ENCODE data around the gene CCNY. TPM values are rescaled to one million over a fixed set of nuclear protein-coding genes. Genes with fewer than 3 reads are reported as not detected.

The CCNY gene
- total RNA-seq, 4 donors from 2014 or later, result 22.4 to 35.1 (median 29.9) TPM

GRCh38 chr10:35409808-35410207 is 73.5 kb downstream of the CCNY start:
- WGBS, result 100% methylated on average over 1 of the region's 1 CpG
- Histone ChIP-seq H3K27ac (no peak overlapping the region), H3K4me3 (no peak overlapping the region), H3K9me3 (no peaks in the 10 kb centered on the region), H3K4me1 (peaks cover 24% of the 10 kb centered on the region), H3K27me3 (no peaks in the 10 kb centered on the region), H3K36me3 (no peaks in the 10 kb centered on the region)
- DNase-seq (ENCODE audit: low spot score in 2 of 2), result no peak
- TF ChIP-seq POLR2A (IDR thresholded peaks at IDR 0.05) (no peak), POLR2AphosphoS5 (IDR thresholded peaks at IDR 0.05) (no peak), EP300 (IDR thresholded peaks at IDR 0.05) (no peak), CTCF (IDR thresholded peaks at IDR 0.05) (no peak)

- Histone ChIP-seq H3K27ac (no peak overlapping the region), H3K36me3 (no peaks in the 10 kb centered on the region), H3K4me1 (peaks cover 14% of the 10 kb centered on the region), H3K4me3 (no peak overlapping the region), H3K9me3 (no peaks in the 10 kb centered on the region), H3K27me3 (no peaks in the 10 kb centered on the region)
- 79% methylated on average over 4 of the region's 4 CpGs for WGBS
- no peak for TF ChIP-seq POLR2AphosphoS5 (IDR thresholded peaks at IDR 0.05)
- no peak for TF ChIP-seq POLR2A (IDR thresholded peaks at IDR 0.05)
- TF ChIP-seq EP300 (IDR thresholded peaks at IDR 0.05), result no peak
- no peak for TF ChIP-seq CTCF (IDR thresholded peaks at IDR 0.05)
- no peak for DNase-seq (ENCODE audit: low spot score in 2 of 2)
These were observed 75.9 kb downstream of the CCNY start for GRCh38 chr10:35412003-35412723.

- no peaks in the 10 kb centered on the region for H3K9me3 ChIP-seq
- TF ChIP-seq EP300 (IDR thresholded peaks at IDR 0.05) (no peak), CTCF (IDR thresholded peaks at IDR 0.05) (no peak), POLR2A (IDR thresholded peaks at IDR 0.05) (no peak), POLR2AphosphoS5 (IDR thresholded peaks at IDR 0.05) (no peak)
- H3K27me3 ChIP-seq, result no peaks in the 10 kb centered on the region
- peaks cover 18% of the 10 kb centered on the region for H3K4me1 ChIP-seq
- no peak for DNase-seq (ENCODE audit: low spot score in 2 of 2)
- no peaks in the 10 kb centered on the region for H3K36me3 ChIP-seq
- 89% methylated on average over 4 of the region's 4 CpGs for WGBS
- no peak overlapping the region for H3K27ac ChIP-seq
- H3K4me3 ChIP-seq, result no peak overlapping the region
These were observed 76.7 kb downstream of the CCNY start for GRCh38 chr10:35412900-35413491.

- no peaks in the 10 kb centered on the region for H3K9me3 ChIP-seq
- 91% methylated on average over 12 of the region's 12 CpGs for WGBS
- H3K36me3 ChIP-seq, result no peaks in the 10 kb centered on the region
- no peaks in the 10 kb centered on the region for H3K27me3 ChIP-seq
- peaks cover 19% of the 10 kb centered on the region for H3K4me1 ChIP-seq
- DNase-seq (ENCODE audit: low spot score in 2 of 2), result no peak
- H3K27ac ChIP-seq, result no peak overlapping the region
- TF ChIP-seq EP300 (IDR thresholded peaks at IDR 0.05) (no peak), POLR2AphosphoS5 (IDR thresholded peaks at IDR 0.05) (no peak), POLR2A (IDR thresholded peaks at IDR 0.05) (no peak), CTCF (IDR thresholded peaks at IDR 0.05) (no peak)
- no peak overlapping the region for H3K4me3 ChIP-seq
These were observed 77.9 kb downstream of the CCNY start for GRCh38 chr10:35413985-35414861.

GRCh38 chr10:35415505-35415904 is 79.2 kb downstream of the CCNY start:
- Histone ChIP-seq H3K4me1 (peaks cover 22% of the 10 kb centered on the region), H3K27me3 (no peaks in the 10 kb centered on the region), H3K27ac (no peak overlapping the region), H3K9me3 (no peaks in the 10 kb centered on the region), H3K36me3 (no peaks in the 10 kb centered on the region), H3K4me3 (no peak overlapping the region)
- TF ChIP-seq POLR2AphosphoS5 (IDR thresholded peaks at IDR 0.05), result no peak
- no peak for TF ChIP-seq CTCF (IDR thresholded peaks at IDR 0.05)
- no peak for TF ChIP-seq POLR2A (IDR thresholded peaks at IDR 0.05)
- TF ChIP-seq EP300 (IDR thresholded peaks at IDR 0.05), result no peak
- DNase-seq (ENCODE audit: low spot score in 2 of 2), result peak in 1 of 2 donors; percentile 16
- WGBS, result 76% methylated on average over 5 of the region's 5 CpGs

Measured in suprapubic skin (tissue), 4 donors.